Kidney (tissue), 14 donors: ENCODE measurements around the gene MRRF. TPM values are rescaled to one million over a fixed set of nuclear protein-coding genes. Genes with fewer than 3 reads are reported as not detected.
A peak's percentile ranks its signal among the peaks of the same experiment; 100 is the strongest.

Experiments used
- DNase-seq, 5 donors: peaks; one replicate each; pipeline ENCODE4 v3.0.0-alpha.2; 2013 to 2020
- FAIRE-seq: peaks from 2 replicates; lab custom pipeline; 2012; peaks lifted over from hg19 to GRCh38; lab: Jason Lieb, UNC
- H3K27ac ChIP-seq, 2 donors: one replicate each; pipeline ENCODE4 v1.7.0; 2013; ENCODE audit warnings: low read depth in 2 of 2, low read length in 2 of 2, inconsistent platforms in 1 of 2
- H3K27me3 ChIP-seq: one replicate; pipeline ENCODE4 v1.7.1; 2013; ENCODE audit warnings: low read length, inconsistent platforms; ENCODE audit not compliant: control insufficient read depth, insufficient read depth
- H3K36me3 ChIP-seq, 3 donors: one replicate each; pipeline versions ENCODE4 v1.7.0 to v1.7.1; 2013; ENCODE audit warnings: low read length in 3 of 3, control low read depth in 1 of 3, inconsistent platforms in 1 of 3; ENCODE audit not compliant: insufficient read depth in 3 of 3, control insufficient read depth in 2 of 3
- H3K4me1 ChIP-seq, 3 donors: one replicate each; pipeline versions ENCODE4 v1.7.0 to v1.7.1; 2013; ENCODE audit warnings: low read length in 3 of 3, inconsistent platforms in 1 of 3, low read depth in 1 of 3; ENCODE audit not compliant: control insufficient read depth in 2 of 3, insufficient read depth in 2 of 3
- H3K4me3 ChIP-seq, 3 donors: one replicate each; pipeline versions ENCODE4 v1.7.0 to v1.8.1; 2013; ENCODE audit warnings: low read length in 3 of 3, control low read depth in 1 of 3, inconsistent platforms in 1 of 3
- H3K9ac ChIP-seq, 3 donors: one replicate each; pipeline versions ENCODE4 v1.7.0 to v1.7.1; 2013; ENCODE audit warnings: low read length in 3 of 3, control low read depth in 1 of 3, inconsistent platforms in 1 of 3
- H3K9me3 ChIP-seq, 3 donors: one replicate each; pipeline versions ENCODE4 v1.7.0 to v1.7.1; 2013; ENCODE audit warnings: low read length in 3 of 3, control low read depth in 1 of 3, inconsistent platforms in 1 of 3; ENCODE audit not compliant: control insufficient read depth in 2 of 3, insufficient read depth in 1 of 3
- CTCF ChIP-seq: IDR thresholded peaks from 3 replicates; pipeline ENCODE4 v1.5.1; 2012; ENCODE audit warnings: mild to moderate bottlenecking, moderate library complexity, borderline replicate concordance; ENCODE audit not compliant: insufficient read depth; ENCODE audit errors: extremely low read depth
- intact Hi-C: fragments of 100-400 bp; cut with DNase I; formaldehyde crosslinking; loops from one replicate; pipeline ENCODE4 v1.11.1; 2022
- polyA plus RNA-seq: library from polyadenylated mRNA; stranded (reverse); fragments of 350-450 nt; fragmentation: Illumina TruSeq; extraction: RNeasy Lipid Tissue Mini Kit (QIAGEN cat#74804); gene quantifications from one replicate; pipeline ENCODE4 v1.2.3, GENCODE V29; 2014; ENCODE audit warnings: low read depth, low replicate concordance; ENCODE audit not compliant: insufficient read depth
- total RNA-seq: library from RNA; stranded (reverse); fragmentation: NEBNext Ultra II Directional; extraction: Animal tissue kit (Norgen Biotek cat#: 25700); gene quantifications from one replicate; pipeline ENCODE4 v1.2.1, GENCODE V29; 2021
- donor health status: control.
- donor health status: control.
- donor health status: control.
- donor health status: control.
- donor health status: control.
- donor health status: DM: yes; HTN: yes; CAD: no.
- donor health status: Normal renal cell carcinoma (clear cell type).

The MRRF gene
- total and polyA plus RNA-seq, 2 donors from 2014 or later: 38.8 to 44.9 TPM

- no peak for FAIRE-seq
- H3K9me3 ChIP-seq: peaks cover 0 to 1% (median 0%) of the 10 kb centered on the region in 3 donors
- no peak overlapping the region for H3K9ac ChIP-seq
- peaks cover 0 to 6% (median 3%) of the 10 kb centered on the region in 3 donors for H3K4me1 ChIP-seq
- peaks cover 2 to 43% (median 11%) of the 10 kb centered on the region in 3 donors for H3K36me3 ChIP-seq
- intact Hi-C loops: no loop called here
- H3K27ac ChIP-seq: no peak overlapping the region
- no peak for TF ChIP-seq CTCF
- H3K27me3 ChIP-seq: no peaks in the 10 kb centered on the region
- no peak for DNase-seq
- no peak overlapping the region for H3K4me3 ChIP-seq
Observed at GRCh38 chr9:122302237-122303093, 37.8 kb downstream of the MRRF start.

- Histone ChIP-seq H3K36me3 (peaks cover 2 to 32% (median 15%) of the 10 kb centered on the region in 3 donors), H3K4me1 (peaks cover 0 to 6% (median 3%) of the 10 kb centered on the region in 3 donors), H3K9me3 (peaks cover 0 to 1% (median 0%) of the 10 kb centered on the region in 3 donors), H3K27ac (no peak overlapping the region), H3K4me3 (no peak overlapping the region), H3K9ac (no peak overlapping the region), H3K27me3 (no peaks in the 10 kb centered on the region)
- DNase-seq: peak in 2 of 5 donors; percentile 16 to 28
- intact Hi-C loops: no loop called here
- no peak for TF ChIP-seq CTCF
- no peak for FAIRE-seq
Observed at GRCh38 chr9:122307061-122307460, 42.4 kb downstream of the MRRF start.

- Histone ChIP-seq H3K36me3 (peaks cover 2 to 29% (median 18%) of the 10 kb centered on the region in 3 donors), H3K4me1 (peaks cover 0 to 6% (median 3%) of the 10 kb centered on the region in 3 donors), H3K27ac (no peak overlapping the region), H3K4me3 (no peak overlapping the region), H3K27me3 (no peaks in the 10 kb centered on the region), H3K9ac (no peak overlapping the region), H3K9me3 (peaks cover 0 to 1% (median 0%) of the 10 kb centered on the region in 3 donors)
- TF ChIP-seq CTCF: no peak
- DNase-seq (peak in 1 of 5 donors; percentile 51), FAIRE-seq (no peak)
- intact Hi-C loops: no loop called here
Observed at GRCh38 chr9:122307925-122308324, 43.2 kb downstream of the MRRF start.
